Activated T-helper 17 cell treated with anti-CD3 and anti-CD28 coated beads, Interleukin-2, amount 50 U/mL, for 72 hours (primary cell): ENCODE data around the gene XRCC6. TPM values are rescaled to one million over a fixed set of nuclear protein-coding genes. Genes with fewer than 3 reads are reported as not detected.
A peak's percentile ranks its signal among the peaks of the same experiment; 100 is the strongest.
"Not testable (repeated sequence)": the region's sequence is repeated elsewhere in the genome, so short reads cannot be mapped to it uniquely, and the experiment has no call there.

Experiments
- ATAC-seq: fragments of 150-1000 bp; cut with Tn5 transposase; replicated peaks from 2 replicates; pipeline ENCODE4 v1.10.0; 2021; ENCODE audit warnings: mild to moderate bottlenecking, moderate library complexity
- H3K27ac Mint-ChIP-seq: one replicate; pipeline ENCODE4 v1.8.0; 2022; ENCODE audit warnings: mixed read lengths
- H3K27me3 Mint-ChIP-seq: one replicate; pipeline ENCODE4 v1.8.0; 2022; ENCODE audit warnings: mixed read lengths
- H3K36me3 Mint-ChIP-seq: one replicate; pipeline ENCODE4 v1.8.0; 2022; ENCODE audit warnings: low read depth, mild to moderate bottlenecking, mixed read lengths
- H3K4me1 Mint-ChIP-seq: one replicate; pipeline ENCODE4 v1.8.0; 2022; ENCODE audit warnings: mixed read lengths
- H3K4me3 Mint-ChIP-seq: one replicate; pipeline ENCODE4 v1.8.0; 2022; ENCODE audit warnings: mild to moderate bottlenecking, mixed read lengths
- H3K9me3 Mint-ChIP-seq: one replicate; pipeline ENCODE4 v1.8.0; 2022; ENCODE audit warnings: mixed read lengths
- total RNA-seq, 2 donors: library from RNA; stranded (reverse); gene quantifications; one replicate each; pipeline ENCODE4 v1.2.3, GENCODE V29; 2022

XRCC6 gene
- total RNA-seq, 2 donors from 2014 or later: 237 to 428 TPM

- Mint-ChIP-seq H3K27ac (peak within 1 kb of the TSS; percentile 97), H3K4me3 (peak within 1 kb of the TSS; percentile 99), H3K36me3 (peaks cover 64% of the 10 kb centered on the region), H3K27me3 (no peaks in the 10 kb centered on the region), H3K4me1 (peaks cover 19% of the 10 kb centered on the region), H3K9me3 (no peaks in the 10 kb centered on the region)
- peak; percentile 37 for ATAC-seq
Observed at GRCh38 chr22:41620589-41621098, 451 bp upstream of the XRCC6 start, which contains the start of gene DESI1. Gene DESI1 (minus strand): TSS chr22:41621043. CDS start chr22:41620839, 204 bp downstream.

- Mint-ChIP-seq H3K4me3 (peak overlapping the region; percentile 99), H3K36me3 (peaks cover 67% of the 10 kb centered on the region), H3K27ac (peak overlapping the region; percentile 97), H3K4me1 (peaks cover 15% of the 10 kb centered on the region), H3K27me3 (no peaks in the 10 kb centered on the region), H3K9me3 (no peaks in the 10 kb centered on the region)
- ATAC-seq: no peak
Observed at GRCh38 chr22:41621911-41622179, 750 bp downstream of the XRCC6 start.

- Mint-ChIP-seq H3K9me3 (no peaks in the 10 kb centered on the region), H3K36me3 (peaks cover 93% of the 10 kb centered on the region), H3K4me3 (no peak overlapping the region), H3K4me1 (peaks cover 5% of the 10 kb centered on the region), H3K27ac (no peak overlapping the region), H3K27me3 (no peaks in the 10 kb centered on the region)
- ATAC-seq: no peak
Observed at GRCh38 chr22:41625577-41625976, 4.5 kb downstream of the XRCC6 start.

GRCh38 chr22:41631115-41631514, 10.0 kb downstream of the XRCC6 start:
- not testable (repeated sequence) for H3K4me1 Mint-ChIP-seq, H3K4me3 Mint-ChIP-seq, H3K27me3 Mint-ChIP-seq, H3K27ac Mint-ChIP-seq, H3K9me3 Mint-ChIP-seq, ATAC-seq
- H3K36me3 Mint-ChIP-seq: peaks cover 92% of the 10 kb centered on the region

- H3K4me1 Mint-ChIP-seq, ATAC-seq, H3K27me3 Mint-ChIP-seq, H3K27ac Mint-ChIP-seq, H3K9me3 Mint-ChIP-seq, H3K4me3 Mint-ChIP-seq: not testable (repeated sequence)
- H3K36me3 Mint-ChIP-seq: peaks cover 92% of the 10 kb centered on the region
Observed at GRCh38 chr22:41631615-41632014, 10.5 kb downstream of the XRCC6 start.

GRCh38 chr22:41634610-41635009, 13.5 kb downstream of the XRCC6 start:
- H3K4me1 Mint-ChIP-seq, H3K27me3 Mint-ChIP-seq, ATAC-seq, H3K4me3 Mint-ChIP-seq, H3K27ac Mint-ChIP-seq, H3K9me3 Mint-ChIP-seq: not testable (repeated sequence)
- peaks cover 90% of the 10 kb centered on the region for H3K36me3 Mint-ChIP-seq

- Mint-ChIP-seq H3K4me3 (no peak overlapping the region), H3K36me3 (peaks cover 98% of the 10 kb centered on the region), H3K4me1 (no peaks in the 10 kb centered on the region), H3K27ac (no peak overlapping the region), H3K27me3 (no peaks in the 10 kb centered on the region), H3K9me3 (no peaks in the 10 kb centered on the region)
- ATAC-seq: no peak
Observed at GRCh38 chr22:41636467-41636866, 15.4 kb downstream of the XRCC6 start.

GRCh38 chr22:41637623-41638022, 16.5 kb downstream of the XRCC6 start:
- peaks cover 98% of the 10 kb centered on the region for H3K36me3 Mint-ChIP-seq
- H3K27me3 Mint-ChIP-seq, H3K4me1 Mint-ChIP-seq, H3K9me3 Mint-ChIP-seq, H3K27ac Mint-ChIP-seq, ATAC-seq, H3K4me3 Mint-ChIP-seq: not testable (repeated sequence)

GRCh38 chr22:41638124-41638523, 17.0 kb downstream of the XRCC6 start:
- no peak overlapping the region for H3K4me3 Mint-ChIP-seq
- ATAC-seq: no peak
- peaks cover 98% of the 10 kb centered on the region for H3K36me3 Mint-ChIP-seq
- no peak overlapping the region for H3K27ac Mint-ChIP-seq
- H3K9me3 Mint-ChIP-seq: no peaks in the 10 kb centered on the region
- H3K4me1 Mint-ChIP-seq: peaks cover 6% of the 10 kb centered on the region
- H3K27me3 Mint-ChIP-seq: no peaks in the 10 kb centered on the region

GRCh38 chr22:41638748-41639147, 17.7 kb downstream of the XRCC6 start:
- peaks cover 6% of the 10 kb centered on the region for H3K4me1 Mint-ChIP-seq

GRCh38 chr22:41641854-41642253, 20.8 kb downstream of the XRCC6 start:
- peaks cover 6% of the 10 kb centered on the region for H3K4me1 Mint-ChIP-seq
- no peak overlapping the region for H3K27ac Mint-ChIP-seq
- no peak overlapping the region for H3K4me3 Mint-ChIP-seq
- no peaks in the 10 kb centered on the region for H3K9me3 Mint-ChIP-seq
- H3K27me3 Mint-ChIP-seq: no peaks in the 10 kb centered on the region
- ATAC-seq: no peak
- peaks cover 97% of the 10 kb centered on the region for H3K36me3 Mint-ChIP-seq

More at GRCh38 chr22:41638748-41639147, 17.7 kb downstream of the XRCC6 start:
- no peaks in the 10 kb centered on the region for H3K27me3 Mint-ChIP-seq
- no peak overlapping the region for H3K27ac Mint-ChIP-seq
- H3K9me3 Mint-ChIP-seq: no peaks in the 10 kb centered on the region
- H3K4me3 Mint-ChIP-seq: no peak overlapping the region
- ATAC-seq: no peak
- peaks cover 96% of the 10 kb centered on the region for H3K36me3 Mint-ChIP-seq

GRCh38 chr22:41642331-41643110, 21.4 kb downstream of the XRCC6 start:
- H3K9me3 Mint-ChIP-seq: no peaks in the 10 kb centered on the region
- H3K36me3 Mint-ChIP-seq: peaks cover 95% of the 10 kb centered on the region
- H3K4me3 Mint-ChIP-seq: no peak overlapping the region
- no peaks in the 10 kb centered on the region for H3K27me3 Mint-ChIP-seq
- H3K4me1 Mint-ChIP-seq: peaks cover 6% of the 10 kb centered on the region
- no peak overlapping the region for H3K27ac Mint-ChIP-seq
- no peak for ATAC-seq

GRCh38 chr22:41647771-41648170, 26.7 kb downstream of the XRCC6 start:
- no peak for ATAC-seq
- Mint-ChIP-seq H3K4me1 (peaks cover 6% of the 10 kb centered on the region), H3K36me3 (peaks cover 94% of the 10 kb centered on the region), H3K9me3 (no peaks in the 10 kb centered on the region), H3K4me3 (no peak overlapping the region), H3K27ac (peak overlapping the region; percentile 20), H3K27me3 (no peaks in the 10 kb centered on the region)

- H3K9me3 Mint-ChIP-seq: no peaks in the 10 kb centered on the region
- ATAC-seq: peak; percentile 29
- H3K4me3 Mint-ChIP-seq: no peak overlapping the region
- H3K27ac Mint-ChIP-seq: peak overlapping the region; percentile 20
- H3K4me1 Mint-ChIP-seq: peaks cover 6% of the 10 kb centered on the region
- H3K36me3 Mint-ChIP-seq: peaks cover 94% of the 10 kb centered on the region
- H3K27me3 Mint-ChIP-seq: no peaks in the 10 kb centered on the region
Observed at GRCh38 chr22:41648432-41648831, 27.3 kb downstream of the XRCC6 start.

GRCh38 chr22:41650229-41650628, 29.1 kb downstream of the XRCC6 start:
- H3K4me3 Mint-ChIP-seq: no peak overlapping the region
- no peak overlapping the region for H3K27ac Mint-ChIP-seq
- no peaks in the 10 kb centered on the region for H3K27me3 Mint-ChIP-seq
- H3K9me3 Mint-ChIP-seq: no peaks in the 10 kb centered on the region
- no peak for ATAC-seq
- H3K4me1 Mint-ChIP-seq: peaks cover 6% of the 10 kb centered on the region
- peaks cover 96% of the 10 kb centered on the region for H3K36me3 Mint-ChIP-seq
